GM21423 (cell line): Measurements from ENCODE around the gene DIP2C.
"Not testable (repeated sequence)": the region's sequence is repeated elsewhere in the genome, so short reads cannot be mapped to it uniquely, and the experiment has no call there.

Experiments used
- ATAC-seq: cut with Tn5 transposase; IDR thresholded peaks from one replicate; pipeline ENCODE4 v1.9.1; 2021; ENCODE audit warnings: mild to moderate bottlenecking, moderate library complexity; ENCODE audit not compliant: unreplicated experiment

The DIP2C gene

DNA sequence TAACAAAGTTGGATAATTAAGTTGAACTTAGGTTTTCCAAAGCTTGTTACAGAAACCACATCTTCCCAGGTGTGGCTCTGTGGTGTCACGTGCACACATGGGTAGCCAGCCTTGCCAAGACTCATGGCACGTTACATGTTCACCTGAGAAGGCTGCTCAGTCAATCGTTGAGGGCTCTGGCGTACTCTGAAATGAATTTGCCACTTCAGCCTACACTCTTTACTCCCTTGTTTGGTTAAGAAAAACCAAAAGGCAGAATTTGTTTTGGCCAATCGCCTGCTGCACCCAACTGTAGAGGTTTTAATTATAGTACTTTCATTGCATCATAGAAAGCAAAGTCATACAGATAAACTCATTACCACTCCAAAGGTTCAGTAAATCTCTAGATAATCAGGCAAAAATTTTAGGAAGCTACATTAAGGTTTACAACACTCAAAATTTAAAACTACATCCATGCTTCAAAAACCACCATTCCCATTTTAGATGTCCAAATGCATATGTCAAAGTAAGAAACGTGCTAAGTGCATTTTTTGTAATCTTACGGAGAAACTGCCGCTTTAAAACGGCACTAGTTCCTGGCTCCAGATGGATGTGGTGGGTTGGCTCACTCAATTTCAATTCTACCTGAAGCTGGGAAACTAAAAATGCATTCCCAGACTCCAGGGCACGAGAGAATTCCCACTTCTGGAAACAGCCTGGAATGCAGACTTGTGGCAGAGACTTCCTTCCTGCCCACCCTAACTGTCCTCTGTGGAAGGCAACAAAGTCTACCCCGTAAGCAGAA, 88.4 kb downstream of the DIP2C start:
- ATAC-seq = no peak

DNA sequence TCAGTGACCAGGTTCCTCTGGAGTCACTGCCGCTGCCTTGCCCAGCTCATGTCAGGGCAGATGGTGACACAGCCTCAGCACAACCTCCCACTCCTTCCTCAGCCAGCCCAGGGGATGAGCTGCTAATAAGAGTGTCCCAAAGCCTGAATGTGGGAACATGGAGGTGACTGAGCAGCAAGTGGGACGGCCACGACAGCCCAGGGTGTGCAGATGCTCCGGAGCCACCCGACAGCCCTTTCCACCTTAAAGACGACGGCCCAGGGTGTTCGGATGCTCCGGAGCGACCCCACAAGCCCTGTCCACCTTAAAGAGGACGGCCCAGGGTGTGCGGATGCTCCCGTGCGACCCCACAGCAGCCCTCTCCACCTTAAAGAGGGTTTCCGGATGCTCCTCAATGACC, 89.2 kb downstream of the DIP2C start:
- no peak for ATAC-seq

DNA sequence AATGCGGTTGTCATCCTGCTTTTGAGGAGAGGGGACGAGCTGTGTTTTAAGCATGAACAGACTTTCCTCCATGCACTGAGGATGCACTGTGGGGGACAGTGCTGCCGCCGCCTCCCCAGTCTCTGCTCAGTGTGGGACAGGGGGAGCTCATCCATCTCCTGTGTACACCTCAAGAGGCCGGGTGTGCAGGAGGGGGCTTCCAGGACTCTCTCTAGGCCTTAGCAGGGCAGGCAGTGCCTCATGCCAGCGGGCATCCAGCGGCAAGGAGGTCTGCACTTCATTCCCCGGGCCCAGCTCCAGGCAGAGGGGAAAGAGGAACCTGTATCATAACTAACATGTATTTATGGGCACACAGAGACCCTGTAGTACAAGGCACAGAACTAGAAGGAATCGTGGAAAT, 89.7 kb downstream of the DIP2C start:
- ATAC-seq = no peak

DNA sequence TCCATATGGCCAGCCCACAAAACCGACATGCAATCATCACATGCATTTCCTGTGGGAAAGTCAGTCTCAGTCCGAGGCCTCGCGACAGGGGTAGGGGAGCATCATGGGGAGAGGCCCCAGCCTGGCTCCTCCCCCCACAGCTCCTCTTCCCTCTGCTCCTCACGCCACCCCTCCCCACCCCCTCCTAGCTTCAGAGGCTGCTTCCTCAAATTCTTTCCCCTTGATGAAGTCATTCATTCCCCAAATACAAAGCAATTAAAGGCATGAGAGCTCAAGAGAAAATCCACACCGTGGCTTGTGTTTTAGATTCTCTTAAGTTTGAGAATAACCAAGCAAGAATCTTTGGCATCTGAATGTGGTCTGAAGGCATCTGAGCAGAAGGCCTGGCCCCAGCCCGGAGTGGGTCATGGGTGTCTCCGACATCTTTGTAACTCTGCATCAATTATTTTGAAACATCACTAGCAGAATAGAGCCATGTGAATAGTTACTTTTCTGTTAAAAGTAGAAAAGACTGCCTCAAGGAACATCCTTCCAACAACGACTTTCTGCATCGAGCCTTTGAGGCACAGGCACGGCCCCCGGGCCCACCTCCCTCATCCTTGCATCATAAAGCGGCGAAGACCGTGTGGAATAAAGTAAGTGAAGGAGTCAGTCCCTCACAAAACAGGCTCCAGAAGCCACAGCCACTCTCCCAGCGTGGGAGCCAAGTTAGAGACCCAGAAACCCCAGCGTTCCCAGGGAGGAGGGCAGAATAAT, 90.9 kb downstream of the DIP2C start:
- ATAC-seq = no peak

DNA sequence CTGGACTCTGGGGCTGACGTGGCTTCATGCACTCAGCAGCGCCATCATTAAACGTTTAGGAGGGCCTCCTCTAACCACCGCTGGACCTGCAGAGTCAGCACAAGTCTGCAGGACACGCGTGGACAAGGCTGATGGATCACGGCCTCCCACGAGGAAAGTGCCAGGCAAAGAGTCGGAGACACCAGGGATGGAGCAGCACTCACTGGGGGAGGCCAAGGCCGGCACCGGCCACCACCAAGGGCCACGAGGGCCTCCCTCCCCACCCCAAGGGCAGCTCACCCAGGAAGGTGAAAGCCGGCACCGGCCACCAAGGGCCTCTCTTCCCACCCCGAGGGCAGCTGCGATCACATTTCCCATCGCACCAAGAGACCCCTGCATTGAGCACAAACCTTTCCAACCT, 91.5 kb downstream of the DIP2C start:
- no peak for ATAC-seq

DNA sequence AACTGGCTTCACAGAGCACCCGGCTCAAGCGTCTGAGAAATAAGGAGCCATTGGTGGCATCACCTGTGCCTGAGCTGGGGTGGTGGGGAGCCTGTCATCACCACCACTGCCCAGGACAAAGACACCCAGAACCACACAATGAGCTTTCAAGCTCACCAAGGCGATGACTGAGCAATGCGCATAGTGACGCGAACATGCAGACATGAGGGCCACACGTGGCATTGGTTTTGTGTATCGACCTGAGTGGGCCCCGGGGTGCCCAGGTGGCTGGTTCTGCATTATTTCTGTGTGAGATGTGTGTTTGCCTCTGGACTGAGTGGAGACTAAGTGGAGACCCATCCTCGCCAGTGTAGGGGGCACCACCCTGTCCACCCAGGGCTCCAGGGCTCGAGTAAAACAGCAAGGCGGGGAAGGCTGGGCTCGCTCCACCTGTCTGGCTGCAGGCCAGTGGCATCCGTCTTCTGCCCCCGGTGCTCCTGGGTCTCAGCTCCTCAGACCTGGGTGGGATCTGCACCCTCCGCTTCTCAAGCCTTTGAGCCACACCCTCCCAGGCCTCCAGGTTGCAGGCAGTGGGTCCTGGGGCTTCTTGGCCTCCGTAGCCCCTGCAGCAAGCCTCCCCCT, 92.6 kb downstream of the DIP2C start:
- ATAC-seq = no peak

DNA sequence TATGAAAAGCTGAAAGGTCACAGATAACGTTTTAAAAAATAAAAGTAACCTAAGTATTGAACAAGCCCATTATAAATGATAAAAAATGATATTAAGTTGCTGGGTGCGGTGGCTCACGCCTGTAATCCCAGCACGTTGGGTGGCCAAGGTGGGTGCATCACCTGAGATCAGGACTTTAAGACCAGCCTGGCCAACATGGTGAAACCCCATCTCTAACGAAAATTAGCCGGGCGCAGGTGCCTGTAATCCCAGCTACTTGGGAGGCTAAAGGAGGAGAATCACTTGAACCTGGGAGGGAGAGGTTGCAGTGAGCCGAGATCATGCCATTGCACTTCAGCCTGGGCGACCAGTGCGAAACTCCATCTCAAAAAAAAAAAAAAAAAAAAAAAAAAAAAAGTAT, 93.3 kb downstream of the DIP2C start:
- not testable (repeated sequence) for ATAC-seq

DNA sequence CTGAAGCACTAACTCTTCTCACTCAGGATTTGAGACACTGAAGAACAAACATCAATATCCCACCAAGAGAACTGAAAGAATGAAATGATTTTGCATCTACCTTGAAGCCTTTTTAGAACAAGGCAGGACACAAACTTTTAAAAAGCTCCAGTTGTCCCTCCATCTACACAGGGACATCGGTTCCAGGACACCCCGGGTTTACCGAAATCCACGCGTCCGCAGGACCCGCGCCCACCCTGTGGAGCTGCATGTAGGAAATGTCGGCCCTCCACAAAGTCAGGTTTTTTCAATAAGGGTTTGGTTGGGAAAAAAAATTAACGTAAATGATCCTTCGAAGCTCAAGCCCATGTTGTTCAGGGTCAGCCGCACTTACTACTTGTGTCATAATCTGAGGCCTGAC, 94.0 kb downstream of the DIP2C start:
- ATAC-seq = no peak

DNA sequence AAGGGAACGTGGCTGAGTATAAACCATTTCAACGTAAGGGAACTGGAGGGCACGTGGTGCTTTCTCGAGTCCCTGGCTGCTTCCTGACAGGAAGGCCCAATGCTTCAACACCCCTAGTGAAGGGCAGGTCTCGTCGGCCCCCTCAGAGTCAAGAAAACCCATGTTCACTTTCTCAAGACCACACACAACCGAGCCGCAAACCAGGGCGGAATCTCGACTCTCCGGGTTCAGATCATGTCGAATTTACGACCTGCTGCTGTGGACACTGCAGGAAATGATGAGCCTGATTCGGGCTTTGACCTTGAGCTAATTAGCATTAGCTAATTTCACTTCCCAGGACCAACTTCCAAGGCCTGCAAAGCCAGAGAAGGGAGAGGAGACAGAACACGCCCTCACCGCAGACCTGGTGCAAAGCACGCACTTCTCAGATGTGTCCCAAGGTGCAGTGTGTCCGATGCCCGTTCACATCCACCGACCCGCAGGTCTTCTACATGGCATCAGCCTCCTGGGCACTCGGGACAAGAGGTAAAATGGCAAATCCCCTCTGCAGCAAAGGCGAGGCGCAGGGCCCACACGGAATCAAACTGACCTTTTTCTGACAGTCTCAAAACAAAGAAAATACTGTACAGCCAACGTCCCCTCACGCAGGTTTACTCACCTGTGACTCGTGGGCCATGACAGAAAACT, 94.7 kb downstream of the DIP2C start:
- no peak for ATAC-seq

DNA sequence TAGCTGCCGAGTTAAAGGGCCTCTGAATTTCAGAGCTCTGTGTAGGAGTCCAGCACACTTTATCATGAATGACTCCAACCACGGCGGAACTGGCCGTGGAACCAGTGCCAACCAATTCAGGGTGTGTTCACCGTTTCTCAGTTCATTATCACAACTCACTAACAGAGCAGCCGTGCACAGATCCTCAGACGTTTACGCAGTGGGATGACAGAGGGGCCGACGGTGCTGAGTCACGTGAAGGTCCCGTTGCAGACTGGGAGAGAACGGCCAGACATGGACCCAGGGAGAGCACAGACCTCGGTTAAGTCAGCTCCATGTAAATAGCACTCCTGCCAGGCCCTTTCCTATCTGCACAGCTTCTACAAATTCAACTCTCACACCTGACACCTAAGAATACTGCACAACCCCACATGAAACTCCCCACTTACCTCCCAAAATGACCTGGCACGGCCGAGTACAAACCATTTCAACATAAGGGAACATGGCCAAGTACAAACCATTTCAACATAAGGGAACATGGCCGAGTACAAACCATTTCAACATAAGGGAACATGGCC, 95.5 kb downstream of the DIP2C start:
- no peak for ATAC-seq

DNA sequence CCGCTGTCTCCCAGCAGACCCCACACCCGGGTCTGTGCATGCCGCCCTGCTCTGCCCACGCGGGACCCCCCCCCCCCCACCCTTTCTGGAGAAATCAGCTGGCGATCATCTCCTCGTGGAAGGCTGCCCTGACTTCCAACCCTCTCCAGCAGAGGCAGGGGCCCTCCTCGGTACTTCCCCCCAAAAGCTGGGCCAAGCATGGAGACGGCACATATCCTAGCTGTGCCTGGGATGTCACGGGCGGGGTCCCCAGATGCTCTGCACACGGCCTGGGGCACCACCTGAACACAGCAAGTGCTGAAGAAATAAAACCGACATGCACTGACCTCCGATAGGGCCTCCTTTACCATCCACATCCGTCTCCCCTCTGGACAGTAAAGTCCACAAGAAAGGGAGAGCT, 96.0 kb downstream of the DIP2C start:
- no peak for ATAC-seq

DNA sequence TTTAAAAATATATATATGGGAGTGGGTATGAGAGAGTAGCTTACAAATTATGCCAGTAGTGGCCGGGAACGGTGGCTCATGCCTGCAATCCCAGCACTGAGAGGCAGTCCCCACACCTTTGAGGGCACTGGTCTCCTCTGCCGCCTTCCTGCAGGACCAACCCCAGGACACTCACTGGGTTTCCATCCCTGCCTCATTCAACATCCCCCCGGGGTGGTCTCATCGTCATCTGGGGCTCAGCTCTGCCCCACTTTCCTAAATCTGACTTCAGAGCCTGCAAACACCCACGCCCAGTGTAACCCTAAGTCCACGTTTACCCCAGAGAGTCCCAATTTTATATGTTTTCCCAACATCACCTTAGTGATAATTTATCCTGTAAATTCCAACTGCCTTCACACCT, 96.5 kb downstream of the DIP2C start:
- ATAC-seq = no peak

DNA sequence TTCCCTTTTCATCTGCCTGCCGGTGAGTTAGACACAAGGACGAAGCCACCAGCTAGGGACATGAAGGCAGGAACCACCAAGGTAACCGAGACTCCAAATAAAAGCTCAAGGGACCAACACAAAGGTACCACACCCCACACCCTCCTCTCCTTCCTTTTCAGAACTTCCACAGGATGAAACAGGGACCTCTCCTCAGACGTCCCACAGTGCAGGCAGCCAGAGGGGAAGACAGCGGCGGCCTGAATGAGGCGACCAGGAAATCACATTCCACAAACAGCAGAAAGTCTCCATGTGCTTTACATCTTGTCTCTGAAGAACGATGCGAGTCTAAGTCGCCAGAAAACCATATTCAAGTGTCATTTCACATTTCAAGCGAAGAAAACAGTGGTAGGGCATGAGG, 97.8 kb downstream of the DIP2C start:
- ATAC-seq = no peak

DNA sequence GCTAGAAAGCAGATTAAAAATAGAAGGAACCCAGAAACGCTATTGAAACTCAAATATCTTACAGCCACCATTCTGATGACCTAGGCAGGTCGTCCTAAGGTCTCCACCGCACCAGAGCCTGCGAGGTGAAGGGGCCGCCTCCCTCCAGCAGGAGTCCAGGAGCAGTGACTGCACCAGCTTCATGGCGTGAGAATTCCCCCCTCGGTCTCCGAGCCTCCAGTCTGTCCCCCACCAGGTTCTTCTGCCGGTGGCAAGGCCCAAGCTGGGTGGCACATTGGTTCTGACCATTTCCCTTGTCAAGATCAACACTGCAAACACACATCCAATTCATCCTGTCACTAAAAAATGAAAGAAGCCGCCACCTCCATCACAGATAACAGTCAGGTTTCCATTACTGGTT, 98.7 kb downstream of the DIP2C start:
- no peak for ATAC-seq

DNA sequence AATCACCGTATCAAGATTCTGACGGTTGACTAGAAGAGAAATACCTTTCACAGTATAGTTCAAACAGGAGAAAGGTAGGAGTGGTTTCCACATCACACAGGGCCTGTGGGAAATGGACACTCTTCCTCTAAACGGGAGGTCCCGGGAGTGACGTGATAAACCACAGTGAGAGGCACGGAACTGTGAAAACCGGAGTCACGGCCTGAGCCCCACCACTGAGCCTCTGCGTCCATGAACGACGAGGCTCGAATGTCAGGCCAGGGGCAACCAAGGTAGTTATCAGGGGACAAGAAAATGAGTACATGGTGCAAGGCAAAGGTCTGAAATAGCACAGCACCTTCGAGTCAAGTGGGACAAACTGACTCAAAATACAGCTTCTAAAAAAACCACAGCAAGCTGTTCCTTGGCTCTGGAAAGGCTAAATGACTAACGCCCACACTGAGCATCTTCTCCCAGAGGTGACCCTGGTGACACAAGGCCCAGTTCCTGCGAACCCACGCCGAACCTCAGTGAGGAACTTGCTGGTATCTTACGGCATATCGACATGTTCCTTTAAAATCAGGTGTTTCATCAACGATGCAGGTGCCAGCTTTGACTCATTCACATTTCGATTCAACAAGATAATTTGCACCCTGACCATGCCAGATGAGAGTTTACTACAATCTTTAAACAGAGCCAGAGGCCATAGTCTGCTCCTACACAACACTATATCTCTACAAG, 99.3 kb downstream of the DIP2C start:
- no peak for ATAC-seq

DNA sequence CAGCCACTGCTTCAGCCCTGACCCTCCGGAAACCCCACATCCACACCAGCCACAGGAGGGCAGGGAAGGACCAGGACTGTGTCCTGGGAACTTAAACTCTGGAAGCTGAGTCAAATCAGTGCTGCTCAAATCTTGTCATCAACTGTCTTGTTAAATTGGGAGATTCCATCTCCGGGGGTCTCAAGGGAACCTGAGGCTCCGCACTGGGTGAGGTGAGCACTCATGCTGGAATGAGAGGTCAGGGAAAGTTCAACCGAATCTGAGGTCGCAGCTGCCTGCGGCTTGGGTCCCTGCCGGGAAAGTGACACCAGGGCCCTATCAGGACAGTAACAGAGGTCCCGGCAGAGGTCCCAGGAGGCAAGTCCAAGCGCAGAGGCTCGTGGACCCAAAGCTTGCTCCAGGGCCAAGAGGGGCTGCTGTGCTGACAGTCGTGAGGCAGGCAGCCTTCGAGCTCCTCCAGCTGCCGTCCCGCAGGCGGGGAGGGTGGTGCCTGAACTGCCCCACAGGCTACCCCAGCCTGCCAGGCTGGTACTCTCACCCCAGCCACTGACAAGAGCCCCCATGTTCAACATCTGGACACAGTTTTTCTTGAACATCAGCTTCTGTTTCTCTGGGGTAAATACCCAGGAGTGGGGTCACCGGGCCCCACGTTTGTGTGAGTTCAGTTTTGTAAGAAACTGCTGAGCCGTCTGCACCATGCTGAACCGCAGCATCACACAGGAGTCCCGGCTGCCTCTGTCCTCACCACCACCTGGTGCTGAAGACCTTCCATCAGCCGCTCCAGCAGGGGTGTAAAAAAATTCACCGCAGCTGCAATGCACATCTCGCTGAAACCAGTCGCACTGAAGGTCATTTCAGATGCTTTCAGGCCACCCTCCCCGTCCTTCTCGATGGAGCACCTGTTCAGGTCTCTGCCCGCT, 101.0 kb downstream of the DIP2C start:
- no peak for ATAC-seq

DNA sequence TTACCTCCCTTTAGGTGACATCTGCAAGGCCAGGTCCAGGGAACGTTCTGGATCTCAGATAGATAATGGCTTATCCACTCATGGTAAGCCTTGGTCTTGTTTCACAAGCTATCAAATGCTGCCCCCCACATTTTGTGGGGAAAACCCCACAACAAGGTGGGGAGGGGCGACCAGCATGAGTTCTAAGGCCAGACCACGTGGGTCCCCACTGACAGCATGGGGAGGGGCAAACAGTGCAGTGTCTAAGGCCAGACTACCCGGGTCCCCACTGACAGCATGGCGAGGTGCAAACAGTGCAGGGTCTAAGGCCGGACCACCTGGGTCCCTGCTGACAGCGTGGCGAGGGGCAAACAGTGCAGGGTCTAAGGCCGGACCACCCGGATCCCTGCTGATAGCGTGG, 102.8 kb downstream of the DIP2C start:
- ATAC-seq = no peak

DNA sequence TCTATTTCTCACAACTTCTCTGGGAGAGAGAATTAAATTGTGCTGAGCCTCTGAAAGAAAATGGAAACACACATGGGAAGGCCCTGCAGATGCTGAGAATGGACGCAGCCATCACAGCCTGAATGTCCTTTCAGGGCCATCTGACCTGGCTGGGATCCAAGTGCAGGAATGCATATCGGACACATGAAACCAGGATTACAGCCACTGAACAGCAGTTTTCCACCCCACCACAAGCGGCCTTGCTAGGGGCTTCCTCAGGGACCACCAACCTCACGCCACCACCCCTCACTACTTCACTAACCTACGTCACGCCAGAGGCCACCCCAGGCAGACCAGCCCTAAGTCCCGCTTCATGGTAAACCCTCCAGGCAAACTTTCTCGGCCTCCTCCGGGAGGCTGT, 103.3 kb downstream of the DIP2C start:
- ATAC-seq = no peak

DNA sequence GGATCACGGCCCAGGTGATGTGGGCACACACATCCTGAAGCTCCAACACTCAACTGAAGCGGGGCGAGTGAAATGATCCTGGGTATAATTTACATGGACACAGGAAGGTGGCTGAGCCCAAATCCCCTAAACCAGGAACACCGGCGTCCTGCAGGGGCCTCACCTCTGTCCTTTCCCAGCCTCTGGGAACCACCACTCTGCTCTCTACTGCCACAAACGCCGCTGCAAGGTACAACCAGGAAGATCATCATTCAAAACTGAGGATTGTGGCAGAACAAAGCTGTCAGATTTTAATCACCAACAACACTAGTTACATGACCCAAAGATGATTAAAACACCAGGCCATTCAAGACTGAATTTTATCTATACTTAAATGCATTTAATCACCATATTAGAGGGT, 104.0 kb downstream of the DIP2C start:
- ATAC-seq = no peak
